ENCODE measurements around the gene RAB32.

The RAB32 gene

DNA sequence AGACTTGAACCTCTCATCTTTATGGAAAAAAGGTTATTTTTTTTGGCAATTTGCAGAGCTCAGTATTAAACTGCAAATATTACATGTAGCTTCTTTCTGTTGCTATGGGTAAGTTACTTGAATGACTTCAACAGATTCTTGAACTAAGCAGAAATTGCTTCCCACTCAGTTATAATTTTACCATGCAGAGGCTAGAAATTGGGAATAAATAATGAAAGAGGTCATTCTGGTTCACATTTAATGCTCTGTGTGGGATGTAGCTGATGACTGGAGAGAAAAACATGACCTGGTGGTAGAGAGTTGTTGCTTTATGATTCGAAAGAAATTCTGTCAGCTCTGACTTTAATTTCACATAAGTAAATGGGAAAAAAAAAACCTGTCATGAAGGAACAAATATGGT is 38.3 kb downstream of the RAB32 start:
- no peak overlapping the region for H3K27ac ChIP-seq
- TF ChIP-seq, protein P1, sequence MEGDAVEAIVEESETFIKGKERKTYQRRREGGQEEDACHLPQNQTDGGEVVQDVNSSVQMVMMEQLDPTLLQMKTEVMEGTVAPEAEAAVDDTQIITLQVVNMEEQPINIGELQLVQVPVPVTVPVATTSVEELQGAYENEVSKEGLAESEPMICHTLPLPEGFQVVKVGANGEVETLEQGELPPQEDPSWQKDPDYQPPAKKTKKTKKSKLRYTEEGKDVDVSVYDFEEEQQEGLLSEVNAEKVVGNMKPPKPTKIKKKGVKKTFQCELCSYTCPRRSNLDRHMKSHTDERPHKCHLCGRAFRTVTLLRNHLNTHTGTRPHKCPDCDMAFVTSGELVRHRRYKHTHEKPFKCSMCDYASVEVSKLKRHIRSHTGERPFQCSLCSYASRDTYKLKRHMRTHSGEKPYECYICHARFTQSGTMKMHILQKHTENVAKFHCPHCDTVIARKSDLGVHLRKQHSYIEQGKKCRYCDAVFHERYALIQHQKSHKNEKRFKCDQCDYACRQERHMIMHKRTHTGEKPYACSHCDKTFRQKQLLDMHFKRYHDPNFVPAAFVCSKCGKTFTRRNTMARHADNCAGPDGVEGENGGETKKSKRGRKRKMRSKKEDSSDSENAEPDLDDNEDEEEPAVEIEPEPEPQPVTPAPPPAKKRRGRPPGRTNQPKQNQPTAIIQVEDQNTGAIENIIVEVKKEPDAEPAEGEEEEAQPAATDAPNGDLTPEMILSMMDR (conservative IDR thresholded peaks at IDR 0.05; ENCODE audit: low read depth, low read length): no peak
- no peaks in the 10 kb centered on the region for H3K79me2 ChIP-seq (ENCODE audit: insufficient read depth, low read depth)
- H3K4me1 ChIP-seq (ENCODE audit: low read depth, poor library complexity, severe bottlenecking): no peaks in the 10 kb centered on the region
- no peak overlapping the region for H3K4me3 ChIP-seq (IDR thresholded peaks at IDR 0.05; ENCODE audit: insufficient read depth, low read depth, low read length)
- no peak overlapping the region for H3K4me2 ChIP-seq
- H2AFZ ChIP-seq (ENCODE audit: low read depth): no peak overlapping the region
- no peak overlapping the region for H3K9ac ChIP-seq
- H3K36me3 ChIP-seq (ENCODE audit: insufficient read depth): no peaks in the 10 kb centered on the region
- H3K27me3 ChIP-seq (ENCODE audit: insufficient read depth, low read depth): no peaks in the 10 kb centered on the region
- no peaks in the 10 kb centered on the region for H4K20me1 ChIP-seq (ENCODE audit: insufficient read depth)

DNA sequence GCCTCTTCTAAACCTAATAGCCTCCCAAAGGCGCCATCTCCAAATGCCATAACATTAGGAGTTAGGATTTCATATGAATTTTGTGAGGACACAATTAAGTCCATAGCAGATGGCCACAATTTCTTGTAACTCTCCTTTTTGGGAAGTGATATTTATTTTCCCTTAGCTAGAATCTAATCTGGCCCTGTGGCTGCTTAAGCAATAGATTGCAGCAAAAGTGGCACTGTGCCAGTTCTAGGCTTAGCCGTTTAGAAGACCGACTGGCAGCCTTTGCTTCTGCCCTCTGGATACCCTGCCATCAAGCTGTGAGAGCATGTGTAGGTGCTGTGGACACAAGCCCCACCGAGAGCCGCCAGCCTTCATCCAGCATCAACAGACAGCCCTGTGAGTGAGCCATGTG is 39.2 kb downstream of the RAB32 start:
- Histone ChIP-seq H3K27ac (no peak overlapping the region), H3K4me1 (ENCODE audit: low read depth, poor library complexity, severe bottlenecking) (no peaks in the 10 kb centered on the region), H3K27me3 (ENCODE audit: insufficient read depth, low read depth) (no peaks in the 10 kb centered on the region), H3K9ac (no peak overlapping the region), H3K4me3 (IDR thresholded peaks at IDR 0.05; ENCODE audit: insufficient read depth, low read depth, low read length) (no peak overlapping the region), H2AFZ (ENCODE audit: low read depth) (no peak overlapping the region), H3K4me2 (no peak overlapping the region), H3K36me3 (ENCODE audit: insufficient read depth) (no peaks in the 10 kb centered on the region), H4K20me1 (ENCODE audit: insufficient read depth) (no peaks in the 10 kb centered on the region), H3K79me2 (ENCODE audit: insufficient read depth, low read depth) (no peaks in the 10 kb centered on the region)
- TF ChIP-seq, protein P1 (conservative IDR thresholded peaks at IDR 0.05; ENCODE audit: low read depth, low read length): no peak

DNA sequence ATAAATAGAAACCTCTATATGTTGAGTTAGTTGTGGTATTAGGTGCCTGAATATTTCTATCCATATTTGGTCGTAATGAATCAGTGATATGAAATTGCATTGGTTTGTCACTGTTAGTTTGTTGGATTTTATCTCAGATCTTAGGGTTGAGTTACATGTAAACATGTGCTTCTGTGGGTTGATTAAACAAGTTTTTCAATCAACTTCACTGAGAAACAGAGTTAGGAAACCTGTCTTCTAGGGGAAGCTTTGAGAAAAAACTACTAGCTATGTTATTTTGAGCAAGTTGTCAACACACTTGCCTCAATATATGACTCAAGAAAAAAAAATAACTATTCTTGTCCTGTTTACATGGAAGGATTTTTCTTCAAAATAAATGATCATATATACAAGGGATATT is 40.3 kb downstream of the RAB32 start:
- Histone ChIP-seq H3K27ac (no peak overlapping the region), H3K36me3 (ENCODE audit: insufficient read depth) (no peaks in the 10 kb centered on the region), H3K4me1 (ENCODE audit: low read depth, poor library complexity, severe bottlenecking) (no peaks in the 10 kb centered on the region), H4K20me1 (ENCODE audit: insufficient read depth) (no peaks in the 10 kb centered on the region), H3K9ac (no peak overlapping the region), H2AFZ (ENCODE audit: low read depth) (no peak overlapping the region), H3K4me2 (no peak overlapping the region), H3K27me3 (ENCODE audit: insufficient read depth, low read depth) (no peaks in the 10 kb centered on the region), H3K4me3 (IDR thresholded peaks at IDR 0.05; ENCODE audit: insufficient read depth, low read depth, low read length) (no peak overlapping the region), H3K79me2 (ENCODE audit: insufficient read depth, low read depth) (no peaks in the 10 kb centered on the region)
- TF ChIP-seq, protein P1 (conservative IDR thresholded peaks at IDR 0.05; ENCODE audit: low read depth, low read length): no peak

DNA sequence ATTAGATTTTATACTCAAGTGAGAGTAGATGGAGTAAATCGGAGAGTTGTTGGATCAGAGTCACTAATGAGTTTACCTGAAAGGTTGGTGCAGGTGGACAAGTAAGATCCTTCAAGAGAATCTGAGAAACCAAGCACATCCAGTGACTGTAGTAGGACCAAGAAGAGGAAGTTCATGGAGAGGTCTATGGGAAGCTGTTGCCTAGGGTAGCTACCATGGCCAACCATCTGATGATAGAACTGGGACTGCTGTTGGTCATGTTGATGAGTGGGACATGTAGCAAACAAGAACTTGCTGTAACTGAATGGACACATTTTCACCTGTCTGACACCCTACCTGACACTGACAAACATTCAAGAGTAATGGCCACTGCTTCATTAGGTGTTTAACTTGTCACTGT is 43.8 kb downstream of the RAB32 start:
- Histone ChIP-seq H3K36me3 (ENCODE audit: insufficient read depth) (no peaks in the 10 kb centered on the region), H3K27ac (no peak overlapping the region), H2AFZ (ENCODE audit: low read depth) (no peak overlapping the region), H3K4me3 (IDR thresholded peaks at IDR 0.05; ENCODE audit: insufficient read depth, low read depth, low read length) (no peak overlapping the region), H3K4me2 (no peak overlapping the region), H4K20me1 (ENCODE audit: insufficient read depth) (no peaks in the 10 kb centered on the region), H3K79me2 (ENCODE audit: insufficient read depth, low read depth) (no peaks in the 10 kb centered on the region), H3K9ac (no peak overlapping the region), H3K27me3 (ENCODE audit: insufficient read depth, low read depth) (no peaks in the 10 kb centered on the region), H3K4me1 (ENCODE audit: low read depth, poor library complexity, severe bottlenecking) (no peaks in the 10 kb centered on the region)
- TF ChIP-seq, protein P1 (conservative IDR thresholded peaks at IDR 0.05; ENCODE audit: low read depth, low read length): no peak

DNA sequence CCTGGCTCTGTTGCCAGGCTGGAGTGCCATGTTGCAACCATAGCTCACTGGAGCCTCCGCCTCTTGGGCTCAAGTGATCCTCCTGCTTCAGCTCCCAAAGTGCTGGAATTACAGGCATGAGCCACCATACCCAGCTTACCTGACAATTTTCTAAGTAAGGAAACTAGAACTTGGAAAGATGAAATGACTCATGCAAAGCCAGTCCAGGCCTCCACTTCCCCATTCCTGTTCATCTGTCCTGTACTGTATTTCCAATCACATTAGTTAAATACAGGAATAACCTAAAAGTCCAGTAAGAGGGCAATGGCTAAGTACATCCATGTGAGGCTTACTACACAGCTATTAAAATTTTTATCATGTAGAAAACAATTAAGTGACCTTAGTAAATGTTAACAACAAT is 46.9 kb downstream of the RAB32 start:
- H3K27ac ChIP-seq: no peak overlapping the region
- H3K4me2 ChIP-seq: no peak overlapping the region
- no peaks in the 10 kb centered on the region for H3K4me1 ChIP-seq (ENCODE audit: low read depth, poor library complexity, severe bottlenecking)
- no peak overlapping the region for H2AFZ ChIP-seq (ENCODE audit: low read depth)
- H3K27me3 ChIP-seq (ENCODE audit: insufficient read depth, low read depth): no peaks in the 10 kb centered on the region
- no peaks in the 10 kb centered on the region for H3K79me2 ChIP-seq (ENCODE audit: insufficient read depth, low read depth)
- no peaks in the 10 kb centered on the region for H4K20me1 ChIP-seq (ENCODE audit: insufficient read depth)
- no peaks in the 10 kb centered on the region for H3K36me3 ChIP-seq (ENCODE audit: insufficient read depth)
- TF ChIP-seq, protein P1 (conservative IDR thresholded peaks at IDR 0.05; ENCODE audit: low read depth, low read length): no peak
- H3K9ac ChIP-seq: no peak overlapping the region
- H3K4me3 ChIP-seq (IDR thresholded peaks at IDR 0.05; ENCODE audit: insufficient read depth, low read depth, low read length): no peak overlapping the region
